ENCODE data around the gene ZNF407.

DNA sequence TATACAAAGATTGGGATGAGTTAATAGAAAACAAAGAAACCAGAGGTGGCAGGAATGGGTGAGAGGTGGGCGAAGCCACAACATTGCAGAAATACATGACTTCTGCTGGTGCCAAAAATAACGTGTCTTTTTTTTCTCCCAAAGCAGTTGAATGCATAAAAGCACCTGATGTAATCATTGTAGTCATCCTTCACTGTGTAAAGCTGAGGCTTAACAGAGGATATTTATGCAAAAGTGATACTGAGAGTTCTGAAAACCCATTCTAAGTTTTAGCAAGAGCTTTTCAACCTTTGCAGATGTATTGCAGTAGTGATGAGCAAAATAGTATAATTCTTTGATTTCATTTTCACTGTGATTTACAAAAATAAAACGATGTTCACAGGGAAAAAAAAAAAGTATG, 438.3 kb downstream of the ZNF407 start:
- TF ChIP-seq, protein P1, sequence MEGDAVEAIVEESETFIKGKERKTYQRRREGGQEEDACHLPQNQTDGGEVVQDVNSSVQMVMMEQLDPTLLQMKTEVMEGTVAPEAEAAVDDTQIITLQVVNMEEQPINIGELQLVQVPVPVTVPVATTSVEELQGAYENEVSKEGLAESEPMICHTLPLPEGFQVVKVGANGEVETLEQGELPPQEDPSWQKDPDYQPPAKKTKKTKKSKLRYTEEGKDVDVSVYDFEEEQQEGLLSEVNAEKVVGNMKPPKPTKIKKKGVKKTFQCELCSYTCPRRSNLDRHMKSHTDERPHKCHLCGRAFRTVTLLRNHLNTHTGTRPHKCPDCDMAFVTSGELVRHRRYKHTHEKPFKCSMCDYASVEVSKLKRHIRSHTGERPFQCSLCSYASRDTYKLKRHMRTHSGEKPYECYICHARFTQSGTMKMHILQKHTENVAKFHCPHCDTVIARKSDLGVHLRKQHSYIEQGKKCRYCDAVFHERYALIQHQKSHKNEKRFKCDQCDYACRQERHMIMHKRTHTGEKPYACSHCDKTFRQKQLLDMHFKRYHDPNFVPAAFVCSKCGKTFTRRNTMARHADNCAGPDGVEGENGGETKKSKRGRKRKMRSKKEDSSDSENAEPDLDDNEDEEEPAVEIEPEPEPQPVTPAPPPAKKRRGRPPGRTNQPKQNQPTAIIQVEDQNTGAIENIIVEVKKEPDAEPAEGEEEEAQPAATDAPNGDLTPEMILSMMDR (IDR thresholded peaks at IDR 0.05 in 8 of 11, conservative IDR thresholded peaks at IDR 0.05 in 3 of 11) = no peak
- TF ChIP-seq POLR2A (IDR thresholded peaks at IDR 0.05) = no peak
